H9 (cell line): ENCODE measurements around the gene TMEM86A. TPM values are rescaled to one million over a fixed set of nuclear protein-coding genes. Genes with fewer than 3 reads are reported as not detected.

Experiments used
- DNase-seq: peaks from one replicate; pipeline ENCODE4 v3.0.0-alpha.2; 2017
- H2AFZ ChIP-seq: one replicate; pipeline ENCODE4 v1.6.1; 2013; ENCODE audit warnings: mild to moderate bottlenecking, low read length, control low read depth, moderate library complexity
- H2AK5ac ChIP-seq: 2 replicates; pipeline ENCODE4 v1.6.1; 2013; ENCODE audit warnings: low read length, control low read depth, mixed read lengths; ENCODE audit not compliant: insufficient read length
- H2BK120ac ChIP-seq: one replicate; pipeline ENCODE4 v1.6.1; 2013; ENCODE audit warnings: low read depth, mild to moderate bottlenecking, low read length, control low read depth, inconsistent platforms; ENCODE audit not compliant: poor library complexity, severe bottlenecking
- H2BK12ac ChIP-seq: 2 replicates; pipeline ENCODE4 v1.6.1; 2013; ENCODE audit warnings: low read length, control low read depth, mixed read lengths, low read depth; ENCODE audit not compliant: insufficient read length
- H2BK15ac ChIP-seq: 2 replicates; pipeline ENCODE4 v1.6.1; 2013; ENCODE audit warnings: low read depth, low read length, control low read depth
- H2BK20ac ChIP-seq: one replicate; pipeline ENCODE4 v1.6.1; 2013; ENCODE audit warnings: low read depth, mild to moderate bottlenecking, low read length, control low read depth, inconsistent platforms; ENCODE audit not compliant: poor library complexity, severe bottlenecking
- H2BK5ac ChIP-seq: 2 replicates; pipeline ENCODE4 v1.6.1; 2013; ENCODE audit warnings: low read length, control low read depth, mixed read lengths; ENCODE audit not compliant: insufficient read length
- H3K14ac ChIP-seq: 2 replicates; pipeline ENCODE4 v1.6.1; 2013; ENCODE audit warnings: low read length, control low read depth; ENCODE audit not compliant: insufficient read depth
- H3K18ac ChIP-seq: 2 replicates; pipeline ENCODE4 v1.6.1; 2013; ENCODE audit warnings: low read depth, mild to moderate bottlenecking, mixed read lengths, low read length, control low read depth; ENCODE audit not compliant: insufficient read length
- H3K23ac ChIP-seq: 2 replicates; pipeline ENCODE4 v1.6.1; 2013; ENCODE audit warnings: low read length, control low read depth, mixed read lengths, low read depth; ENCODE audit not compliant: insufficient read length
- H3K23me2 ChIP-seq: 2 replicates; pipeline ENCODE4 v1.6.1; 2013; ENCODE audit warnings: low read depth, mild to moderate bottlenecking, mixed read lengths, low read length, control low read depth; ENCODE audit not compliant: insufficient read length, poor library complexity, severe bottlenecking
- H3K27ac ChIP-seq: 2 replicates; pipeline ENCODE4 v1.5.1; 2013; ENCODE audit warnings: low read length, control low read depth, mixed read lengths, low read depth; ENCODE audit not compliant: insufficient read length
- H3K27me3 ChIP-seq: 2 replicates; pipeline ENCODE4 v1.6.1; 2013; ENCODE audit warnings: low read length, control low read depth, inconsistent platforms; ENCODE audit not compliant: insufficient read depth
- H3K4ac ChIP-seq: 2 replicates; pipeline ENCODE4 v1.6.1; 2013; ENCODE audit warnings: low read depth, mild to moderate bottlenecking, control low read depth, inconsistent platforms, low read length, moderate library complexity
- H3K4me1 ChIP-seq: 2 replicates; pipeline ENCODE4 v1.6.1; 2013; ENCODE audit warnings: low read length, control low read depth, inconsistent platforms; ENCODE audit not compliant: insufficient read depth
- H3K4me2 ChIP-seq: 2 replicates; pipeline ENCODE4 v1.6.1; 2013; ENCODE audit warnings: low read length, control low read depth, mixed read lengths; ENCODE audit not compliant: insufficient read length, insufficient read depth
- H3K56ac ChIP-seq: 2 replicates; pipeline ENCODE4 v1.6.1; 2013; ENCODE audit warnings: low read depth, mild to moderate bottlenecking, mixed read lengths, low read length, control low read depth; ENCODE audit not compliant: insufficient read length
- H3K79me1 ChIP-seq: 2 replicates; pipeline ENCODE4 v1.6.1; 2013; ENCODE audit warnings: low read depth, mild to moderate bottlenecking, moderate library complexity, low read length, control low read depth, inconsistent platforms; ENCODE audit not compliant: insufficient read depth, poor library complexity, severe bottlenecking
- H3K79me2 ChIP-seq: 2 replicates; pipeline ENCODE4 v1.6.1; 2013; ENCODE audit warnings: low read length, control low read depth, inconsistent platforms; ENCODE audit not compliant: insufficient read depth
- H3K9ac ChIP-seq: 2 replicates; pipeline ENCODE4 v1.6.1; 2013; ENCODE audit warnings: low read length, control low read depth, mixed read lengths; ENCODE audit not compliant: insufficient read length; ENCODE audit errors: extremely low read depth
- H3K9me3 ChIP-seq: one replicate; pipeline ENCODE4 v1.6.1; 2013; ENCODE audit warnings: low read depth, low read length, inconsistent platforms; ENCODE audit not compliant: control insufficient read depth
- H3T11ph ChIP-seq: one replicate; pipeline ENCODE4 v1.6.1; 2013; ENCODE audit warnings: mild to moderate bottlenecking, low read length, control low read depth, inconsistent platforms
- H4K20me1 ChIP-seq: one replicate; pipeline ENCODE4 v1.6.1; 2013; ENCODE audit not compliant: control insufficient read depth, insufficient read length, insufficient read depth
- H4K5ac ChIP-seq: 2 replicates; pipeline ENCODE4 v1.6.1; 2013; ENCODE audit warnings: low read depth, mild to moderate bottlenecking, mixed read lengths, low read length, control low read depth; ENCODE audit not compliant: insufficient read length
- H4K8ac ChIP-seq: replicated peaks from 2 replicates; pipeline ENCODE4 v1.6.1; 2013; ENCODE audit warnings: low read length, control low read depth, mixed read lengths, low read depth; ENCODE audit not compliant: insufficient read length
- H4K91ac ChIP-seq: 2 replicates; pipeline ENCODE4 v1.6.1; 2013; ENCODE audit warnings: low read depth, mild to moderate bottlenecking, moderate library complexity, mixed read lengths, low read length, control low read depth; ENCODE audit not compliant: insufficient read length
- H3K27ac Mint-ChIP-seq, 3 experiments: 2 replicates in 2 of 3; 3 replicates in 1 of 3; pipeline ENCODE4 v1.8.0; 2020 to 2021; ENCODE audit warnings: mixed read lengths in 3 of 3, mild to moderate bottlenecking in 1 of 3, moderate library complexity in 1 of 3
- H3K27me3 Mint-ChIP-seq: 2 replicates; pipeline ENCODE4 v1.8.0; 2021; ENCODE audit warnings: low read depth, mild to moderate bottlenecking, moderate library complexity, mixed read lengths
- H3K36me3 Mint-ChIP-seq, 3 experiments: 2 replicates in 2 of 3; 3 replicates in 1 of 3; pipeline ENCODE4 v1.8.0; 2020 to 2021; ENCODE audit warnings: low read depth in 3 of 3, mixed read lengths in 3 of 3; ENCODE audit not compliant: insufficient read depth in 1 of 3
- H3K4me1 Mint-ChIP-seq, 2 experiments: 2 replicates each; pipeline ENCODE4 v1.8.0; 2020; ENCODE audit warnings: mixed read lengths in 2 of 2
- H3K4me3 Mint-ChIP-seq, 2 experiments: 2 replicates in 1 of 2; 3 replicates in 1 of 2; pipeline ENCODE4 v1.8.0; 2020 to 2021; ENCODE audit warnings: mild to moderate bottlenecking in 2 of 2, mixed read lengths in 2 of 2, moderate library complexity in 1 of 2
- H3K9me3 Mint-ChIP-seq, 2 experiments: 2 replicates in 1 of 2; 3 replicates in 1 of 2; pipeline ENCODE4 v1.8.0; 2020; ENCODE audit warnings: mild to moderate bottlenecking in 2 of 2, mixed read lengths in 2 of 2, moderate library complexity in 1 of 2
- WGBS: extraction: QIAGEN DNeasy Blood & Tissue Kit; methylation state at CpG from one replicate; pipeline ENCODE4 v1.1.7; 2013; ENCODE audit warnings: missing lambda C conversion rate, low lambda C conversion rate, mixed read lengths; ENCODE audit not compliant: insufficient read length; ENCODE audit errors: extremely low coverage; 5-methylcytosine and 5-hydroxymethylcytosine counted together
- total RNA-seq: library from RNA; stranded (reverse); gene quantifications from 2 replicates; pipeline ENCODE4 v1.2.1, GENCODE V29; 2021
- TF ChIP-seq, protein P1 (sequence below): fragments of 200-600 bp; sonication (generic); conservative IDR thresholded peaks from 3 replicates; pipeline ENCODE4 v1.8.0; 2021; ENCODE audit warnings: antibody characterized with exemption, mild to moderate bottlenecking

TMEM86A gene
- total RNA-seq, 1 experiment from 2014 or later: 2.3 TPM

- no peak overlapping the region for H3K9ac ChIP-seq
- peaks cover 57% of the 10 kb centered on the region for H3K27me3 Mint-ChIP-seq
Measured at GRCh38 chr11:18713646-18714442, 15.3 kb downstream of the TMEM86A start.

More at GRCh38 chr11:18713646-18714442, 15.3 kb downstream of the TMEM86A start:
- no peak overlapping the region for H4K91ac ChIP-seq
- Mint-ChIP-seq H3K36me3 (no peaks in the 10 kb centered on the region), H3K4me3 (no peak overlapping the region), H3K9me3 (no peaks in the 10 kb centered on the region), H3K4me1 (no peaks in the 10 kb centered on the region), H3K27ac (no peak overlapping the region)
- H4K5ac ChIP-seq: no peak overlapping the region
- H2BK15ac ChIP-seq: no peak overlapping the region
- no peak overlapping the region for H2AFZ ChIP-seq
- no peak overlapping the region for H2AK5ac ChIP-seq
- no peak overlapping the region for H3K4me2 ChIP-seq
- TF ChIP-seq, protein P1, sequence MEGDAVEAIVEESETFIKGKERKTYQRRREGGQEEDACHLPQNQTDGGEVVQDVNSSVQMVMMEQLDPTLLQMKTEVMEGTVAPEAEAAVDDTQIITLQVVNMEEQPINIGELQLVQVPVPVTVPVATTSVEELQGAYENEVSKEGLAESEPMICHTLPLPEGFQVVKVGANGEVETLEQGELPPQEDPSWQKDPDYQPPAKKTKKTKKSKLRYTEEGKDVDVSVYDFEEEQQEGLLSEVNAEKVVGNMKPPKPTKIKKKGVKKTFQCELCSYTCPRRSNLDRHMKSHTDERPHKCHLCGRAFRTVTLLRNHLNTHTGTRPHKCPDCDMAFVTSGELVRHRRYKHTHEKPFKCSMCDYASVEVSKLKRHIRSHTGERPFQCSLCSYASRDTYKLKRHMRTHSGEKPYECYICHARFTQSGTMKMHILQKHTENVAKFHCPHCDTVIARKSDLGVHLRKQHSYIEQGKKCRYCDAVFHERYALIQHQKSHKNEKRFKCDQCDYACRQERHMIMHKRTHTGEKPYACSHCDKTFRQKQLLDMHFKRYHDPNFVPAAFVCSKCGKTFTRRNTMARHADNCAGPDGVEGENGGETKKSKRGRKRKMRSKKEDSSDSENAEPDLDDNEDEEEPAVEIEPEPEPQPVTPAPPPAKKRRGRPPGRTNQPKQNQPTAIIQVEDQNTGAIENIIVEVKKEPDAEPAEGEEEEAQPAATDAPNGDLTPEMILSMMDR: no peak
- WGBS: no CpG with 5 or more reads among the region's 26 CpGs
- H3K27ac ChIP-seq: no peak overlapping the region
- H3K23me2 ChIP-seq: no peaks in the 10 kb centered on the region
- H3K4me1 ChIP-seq: no peaks in the 10 kb centered on the region
- no peak overlapping the region for H3K4ac ChIP-seq
- no peak overlapping the region for H3T11ph ChIP-seq
- no peak overlapping the region for H3K23ac ChIP-seq
- H3K14ac ChIP-seq: no peak overlapping the region
- H3K56ac ChIP-seq: no peak overlapping the region
- no peak overlapping the region for H2BK20ac ChIP-seq
- H4K20me1 ChIP-seq: no peaks in the 10 kb centered on the region
- H4K8ac ChIP-seq: no peak overlapping the region
- no peaks in the 10 kb centered on the region for H3K79me1 ChIP-seq
- H3K79me2 ChIP-seq: no peaks in the 10 kb centered on the region
- H2BK12ac ChIP-seq: no peak overlapping the region
- H2BK5ac ChIP-seq: no peak overlapping the region
- H3K18ac ChIP-seq: no peak overlapping the region
- no peaks in the 10 kb centered on the region for H3K9me3 ChIP-seq
- peaks cover 3% of the 10 kb centered on the region; the same call in 1 of the 2 replicates for H3K27me3 ChIP-seq
- no peak overlapping the region for H2BK120ac ChIP-seq
- no peak for DNase-seq
